ENCODE data around the gene SETD6.
A peak's percentile ranks its signal among the peaks of the same experiment; 100 is the strongest.

SETD6 gene

GRCh38 chr16:58492066-58492465, 23.3 kb upstream of the SETD6 start:
- no peak for DNase-seq (ENCODE audit: insufficient read length, low spot score)
- TF ChIP-seq TAF1 (IDR thresholded peaks at IDR 0.05; ENCODE audit: low read depth, low read length) = no peak
- TF ChIP-seq POU2F2 (IDR thresholded peaks at IDR 0.05; ENCODE audit: low read depth, low read length) = no peak
- no peak for TF ChIP-seq SPI1 (IDR thresholded peaks at IDR 0.05; ENCODE audit: low read depth, low read length)
- no peak for TF ChIP-seq POLR2A (IDR thresholded peaks at IDR 0.05; ENCODE audit: low read depth, low read length)
- no peak for TF ChIP-seq PAX5 (IDR thresholded peaks at IDR 0.05; ENCODE audit: insufficient read depth, low read length, severe bottlenecking)
- no peak for TF ChIP-seq POLR2AphosphoS5 (IDR thresholded peaks at IDR 0.05; ENCODE audit: low read depth, low read length)
- FAIRE-seq = no peak

GRCh38 chr16:58492735-58493134, 22.6 kb upstream of the SETD6 start:
- TF ChIP-seq TAF1 (IDR thresholded peaks at IDR 0.05; ENCODE audit: low read depth, low read length) (no peak), POLR2AphosphoS5 (IDR thresholded peaks at IDR 0.05; ENCODE audit: low read depth, low read length) (no peak), POU2F2 (IDR thresholded peaks at IDR 0.05; ENCODE audit: low read depth, low read length) (no peak), POLR2A (IDR thresholded peaks at IDR 0.05; ENCODE audit: low read depth, low read length) (no peak), PAX5 (IDR thresholded peaks at IDR 0.05; ENCODE audit: insufficient read depth, low read length, severe bottlenecking) (no peak), SPI1 (IDR thresholded peaks at IDR 0.05; ENCODE audit: low read depth, low read length) (no peak)
- FAIRE-seq = no peak
- DNase-seq (ENCODE audit: insufficient read length, low spot score) = no peak

- no peak for DNase-seq (ENCODE audit: insufficient read length, low spot score)
- peak; percentile 26 for FAIRE-seq
- TF ChIP-seq POU2F2 (IDR thresholded peaks at IDR 0.05; ENCODE audit: low read depth, low read length) = no peak
- no peak for TF ChIP-seq TAF1 (IDR thresholded peaks at IDR 0.05; ENCODE audit: low read depth, low read length)
- TF ChIP-seq SPI1 (IDR thresholded peaks at IDR 0.05; ENCODE audit: low read depth, low read length) = no peak
- TF ChIP-seq PAX5 (IDR thresholded peaks at IDR 0.05; ENCODE audit: insufficient read depth, low read length, severe bottlenecking) = no peak
- no peak for TF ChIP-seq POLR2A (IDR thresholded peaks at IDR 0.05; ENCODE audit: low read depth, low read length)
Observed at GRCh38 chr16:58493756-58494431, 21.4 kb upstream of the SETD6 start.

GRCh38 chr16:58494981-58495520, 20.3 kb upstream of the SETD6 start:
- peak; percentile 85 for DNase-seq (ENCODE audit: insufficient read length, low spot score)
- FAIRE-seq = peak; percentile 96
- TF ChIP-seq TAF1 (IDR thresholded peaks at IDR 0.05; ENCODE audit: low read depth, low read length) (no peak), POU2F2 (IDR thresholded peaks at IDR 0.05; ENCODE audit: low read depth, low read length) (0 out of 2 replicates have a peak, but pooled peaks have one; percentile 21)

- FAIRE-seq (no peak), DNase-seq (ENCODE audit: insufficient read length, low spot score) (no peak)
- TF ChIP-seq PAX5 (IDR thresholded peaks at IDR 0.05; ENCODE audit: insufficient read depth, low read length, severe bottlenecking) (no peak), POLR2A (IDR thresholded peaks at IDR 0.05; ENCODE audit: low read depth, low read length) (no peak), SPI1 (IDR thresholded peaks at IDR 0.05; ENCODE audit: low read depth, low read length) (no peak), POU2F2 (IDR thresholded peaks at IDR 0.05; ENCODE audit: low read depth, low read length) (no peak), POLR2AphosphoS5 (IDR thresholded peaks at IDR 0.05; ENCODE audit: low read depth, low read length) (no peak), TAF1 (IDR thresholded peaks at IDR 0.05; ENCODE audit: low read depth, low read length) (no peak)
Observed at GRCh38 chr16:58495521-58496331, 19.6 kb upstream of the SETD6 start.

- peak; percentile 40 for FAIRE-seq
- DNase-seq (ENCODE audit: insufficient read length, low spot score) = no peak
- TF ChIP-seq POLR2AphosphoS5 (IDR thresholded peaks at IDR 0.05; ENCODE audit: low read depth, low read length) (no peak), POLR2A (IDR thresholded peaks at IDR 0.05; ENCODE audit: low read depth, low read length) (no peak), TAF1 (IDR thresholded peaks at IDR 0.05; ENCODE audit: low read depth, low read length) (no peak), POU2F2 (IDR thresholded peaks at IDR 0.05; ENCODE audit: low read depth, low read length) (no peak), SPI1 (IDR thresholded peaks at IDR 0.05; ENCODE audit: low read depth, low read length) (no peak), PAX5 (IDR thresholded peaks at IDR 0.05; ENCODE audit: insufficient read depth, low read length, severe bottlenecking) (no peak)
Observed at GRCh38 chr16:58497468-58497867, 17.8 kb upstream of the SETD6 start.

- no peak for TF ChIP-seq SPI1 (IDR thresholded peaks at IDR 0.05; ENCODE audit: low read depth, low read length)
- no peak for TF ChIP-seq TAF1 (IDR thresholded peaks at IDR 0.05; ENCODE audit: low read depth, low read length)
- TF ChIP-seq POLR2A (IDR thresholded peaks at IDR 0.05; ENCODE audit: low read depth, low read length) = no peak
- DNase-seq (ENCODE audit: insufficient read length, low spot score) (no peak), FAIRE-seq (no peak)
Observed at GRCh38 chr16:58497935-58498334, 17.4 kb upstream of the SETD6 start.

- no peak for DNase-seq (ENCODE audit: insufficient read length, low spot score)
- no peak for FAIRE-seq
- TF ChIP-seq POU2F2 (IDR thresholded peaks at IDR 0.05; ENCODE audit: low read depth, low read length) = no peak
- TF ChIP-seq POLR2AphosphoS5 (IDR thresholded peaks at IDR 0.05; ENCODE audit: low read depth, low read length) = no peak
- TF ChIP-seq POLR2A (IDR thresholded peaks at IDR 0.05; ENCODE audit: low read depth, low read length) = no peak
- no peak for TF ChIP-seq TAF1 (IDR thresholded peaks at IDR 0.05; ENCODE audit: low read depth, low read length)
- TF ChIP-seq SPI1 (IDR thresholded peaks at IDR 0.05; ENCODE audit: low read depth, low read length) = no peak
- no peak for TF ChIP-seq PAX5 (IDR thresholded peaks at IDR 0.05; ENCODE audit: insufficient read depth, low read length, severe bottlenecking)
Observed at GRCh38 chr16:58498341-58499091, 16.8 kb upstream of the SETD6 start.

- no peak for TF ChIP-seq TAF1 (IDR thresholded peaks at IDR 0.05; ENCODE audit: low read depth, low read length)
- no peak for TF ChIP-seq SPI1 (IDR thresholded peaks at IDR 0.05; ENCODE audit: low read depth, low read length)
- no peak for TF ChIP-seq POLR2A (IDR thresholded peaks at IDR 0.05; ENCODE audit: low read depth, low read length)
- no peak for TF ChIP-seq PAX5 (IDR thresholded peaks at IDR 0.05; ENCODE audit: insufficient read depth, low read length, severe bottlenecking)
- no peak for TF ChIP-seq POU2F2 (IDR thresholded peaks at IDR 0.05; ENCODE audit: low read depth, low read length)
- TF ChIP-seq POLR2AphosphoS5 (IDR thresholded peaks at IDR 0.05; ENCODE audit: low read depth, low read length) = no peak
- DNase-seq (ENCODE audit: insufficient read length, low spot score) = no peak
- no peak for FAIRE-seq
Observed at GRCh38 chr16:58499092-58499511, 16.2 kb upstream of the SETD6 start.

Measured in GM12891 (cell line).